ENCODE measurements around the gene ADA. TPM values are rescaled to one million over a fixed set of nuclear protein-coding genes. Genes with fewer than 3 reads are reported as not detected.

ADA gene
- polyA plus RNA-seq, 1 donor (not counting 4 experiments of a cell fraction or from before 2014, with no cell fraction given) = 21.4 TPM

DNA sequence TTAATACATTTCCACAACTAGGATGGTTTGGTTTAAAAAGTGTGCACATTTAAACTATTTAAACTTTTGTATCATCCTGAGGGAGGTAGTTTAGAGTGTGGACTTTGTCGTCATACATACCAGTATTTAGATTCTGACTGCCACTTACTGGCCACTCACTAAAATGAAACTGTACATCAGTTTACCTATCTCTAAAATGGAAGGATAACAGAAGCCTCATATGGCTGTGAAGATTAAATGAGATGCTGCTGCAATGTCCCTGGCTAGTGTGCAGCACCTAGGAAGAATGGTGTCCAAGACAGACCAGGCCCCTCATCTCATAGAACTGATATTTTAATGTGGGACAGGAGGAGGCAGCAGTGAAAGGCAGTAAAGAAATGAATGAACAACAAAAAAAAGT, 81.1 kb downstream of the ADA start:
- DNase-seq (ENCODE audit: low read depth, low spot score) (no peak), FAIRE-seq (no peak)
- Histone ChIP-seq H3K27me3 (ENCODE audit: control insufficient read depth, extremely low read depth, insufficient read depth, low read length) (no peaks in the 10 kb centered on the region), H3K9me3 (ENCODE audit: control insufficient read depth, low read depth, low read length) (no peaks in the 10 kb centered on the region), H3K9me1 (ENCODE audit: control insufficient read depth, extremely low read depth, insufficient read depth, low read length) (no peaks in the 10 kb centered on the region), H3K79me2 (ENCODE audit: control insufficient read depth, insufficient read depth, low read length) (no peaks in the 10 kb centered on the region), H3K36me3 (ENCODE audit: control insufficient read depth in 2 of 2, extremely low read depth in 1 of 2, insufficient read depth in 2 of 2, low read length in 2 of 2) (no peaks in the 10 kb centered on the region), H3K27ac (ENCODE audit: control insufficient read depth, insufficient read depth, low read length) (no peak overlapping the region), H3K4me1 (ENCODE audit: control insufficient read depth, extremely low read depth, insufficient read depth, low read length) (peaks cover 30% of the 10 kb centered on the region), H2AFZ (ENCODE audit: control insufficient read depth, low read length) (no peak overlapping the region), H4K20me1 (ENCODE audit: control insufficient read depth, extremely low read depth, insufficient read depth, low read length) (peaks cover 2% of the 10 kb centered on the region), H3K4me2 (ENCODE audit: control insufficient read depth, extremely low read depth, insufficient read depth, low read depth, low read length) (no peak overlapping the region), H3K4me3 (ENCODE audit: control insufficient read depth in 2 of 3, extremely low read depth in 1 of 3, insufficient read depth in 2 of 3, low read depth in 1 of 3, low read length in 3 of 3) (no peak overlapping the region), H3K9ac (ENCODE audit: control insufficient read depth, extremely low read depth, insufficient read depth, low read length) (no peak overlapping the region)
- dilution Hi-C loops (cut with MboI; ENCODE audit: extremely low pct_ligation_motif_present, low sequenced_read_pairs) = no loop called here
- TF ChIP-seq, protein P1, sequence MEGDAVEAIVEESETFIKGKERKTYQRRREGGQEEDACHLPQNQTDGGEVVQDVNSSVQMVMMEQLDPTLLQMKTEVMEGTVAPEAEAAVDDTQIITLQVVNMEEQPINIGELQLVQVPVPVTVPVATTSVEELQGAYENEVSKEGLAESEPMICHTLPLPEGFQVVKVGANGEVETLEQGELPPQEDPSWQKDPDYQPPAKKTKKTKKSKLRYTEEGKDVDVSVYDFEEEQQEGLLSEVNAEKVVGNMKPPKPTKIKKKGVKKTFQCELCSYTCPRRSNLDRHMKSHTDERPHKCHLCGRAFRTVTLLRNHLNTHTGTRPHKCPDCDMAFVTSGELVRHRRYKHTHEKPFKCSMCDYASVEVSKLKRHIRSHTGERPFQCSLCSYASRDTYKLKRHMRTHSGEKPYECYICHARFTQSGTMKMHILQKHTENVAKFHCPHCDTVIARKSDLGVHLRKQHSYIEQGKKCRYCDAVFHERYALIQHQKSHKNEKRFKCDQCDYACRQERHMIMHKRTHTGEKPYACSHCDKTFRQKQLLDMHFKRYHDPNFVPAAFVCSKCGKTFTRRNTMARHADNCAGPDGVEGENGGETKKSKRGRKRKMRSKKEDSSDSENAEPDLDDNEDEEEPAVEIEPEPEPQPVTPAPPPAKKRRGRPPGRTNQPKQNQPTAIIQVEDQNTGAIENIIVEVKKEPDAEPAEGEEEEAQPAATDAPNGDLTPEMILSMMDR (optimal IDR thresholded peaks at IDR 0.05 in 1 of 3, IDR thresholded peaks at IDR 0.05 in 1 of 3, conservative IDR thresholded peaks at IDR 0.05 in 1 of 3; ENCODE audit: extremely low read depth in 1 of 3, insufficient read depth in 2 of 3, low read length in 3 of 3) = no peak

Other genes with a start within 250 kb of the ADA start
- gene TTPAL, start 175.8 kb downstream of the ADA start, polyA plus RNA-seq = 15.1 to 24.9 TPM (median 20.0 TPM) in 3 replicates
- gene SERINC3, start 129.6 kb downstream of the ADA start, polyA plus RNA-seq = 118 to 151 TPM (median 145 TPM) in 3 replicates
- gene PKIG, start 69.1 kb downstream of the ADA start, polyA plus RNA-seq = 6.6 to 9.9 TPM (median 8.4 TPM) in 3 replicates
- 0.50 TPM in 1 of 3 replicates, not detected in the others for gene CCN5, start 63.7 kb upstream of the ADA start, polyA plus RNA-seq
- gene KCNK15, start 94.2 kb upstream of the ADA start, polyA plus RNA-seq = 0.03 TPM in 1 of 3 replicates, not detected in the others
- gene RIMS4, start 158.8 kb upstream of the ADA start, polyA plus RNA-seq = 0.01 TPM in 1 of 3 replicates, not detected in the others
- gene YWHAB, start 234.0 kb upstream of the ADA start, polyA plus RNA-seq = 135 to 269 TPM (median 214 TPM) in 3 replicates

Data from keratinocyte (primary cell).